H9 (cell line): ENCODE measurements around the gene MCM3AP. TPM values are rescaled to one million over a fixed set of nuclear protein-coding genes. Genes with fewer than 3 reads are reported as not detected.

Source experiments
- DNase-seq: peaks from one replicate; pipeline ENCODE4 v3.0.0-alpha.2; 2017
- H2AFZ ChIP-seq: one replicate; pipeline ENCODE4 v1.6.1; 2013; ENCODE audit warnings: mild to moderate bottlenecking, low read length, control low read depth, moderate library complexity
- H2AK5ac ChIP-seq: 2 replicates; pipeline ENCODE4 v1.6.1; 2013; ENCODE audit warnings: low read length, control low read depth, mixed read lengths; ENCODE audit not compliant: insufficient read length
- H2BK120ac ChIP-seq: one replicate; pipeline ENCODE4 v1.6.1; 2013; ENCODE audit warnings: low read depth, mild to moderate bottlenecking, low read length, control low read depth, inconsistent platforms; ENCODE audit not compliant: poor library complexity, severe bottlenecking
- H2BK12ac ChIP-seq: 2 replicates; pipeline ENCODE4 v1.6.1; 2013; ENCODE audit warnings: low read length, control low read depth, mixed read lengths, low read depth; ENCODE audit not compliant: insufficient read length
- H2BK15ac ChIP-seq: 2 replicates; pipeline ENCODE4 v1.6.1; 2013; ENCODE audit warnings: low read depth, low read length, control low read depth
- H2BK20ac ChIP-seq: one replicate; pipeline ENCODE4 v1.6.1; 2013; ENCODE audit warnings: low read depth, mild to moderate bottlenecking, low read length, control low read depth, inconsistent platforms; ENCODE audit not compliant: poor library complexity, severe bottlenecking
- H2BK5ac ChIP-seq: 2 replicates; pipeline ENCODE4 v1.6.1; 2013; ENCODE audit warnings: low read length, control low read depth, mixed read lengths; ENCODE audit not compliant: insufficient read length
- H3K14ac ChIP-seq: 2 replicates; pipeline ENCODE4 v1.6.1; 2013; ENCODE audit warnings: low read length, control low read depth; ENCODE audit not compliant: insufficient read depth
- H3K18ac ChIP-seq: 2 replicates; pipeline ENCODE4 v1.6.1; 2013; ENCODE audit warnings: low read depth, mild to moderate bottlenecking, mixed read lengths, low read length, control low read depth; ENCODE audit not compliant: insufficient read length
- H3K23ac ChIP-seq: 2 replicates; pipeline ENCODE4 v1.6.1; 2013; ENCODE audit warnings: low read length, control low read depth, mixed read lengths, low read depth; ENCODE audit not compliant: insufficient read length
- H3K23me2 ChIP-seq: 2 replicates; pipeline ENCODE4 v1.6.1; 2013; ENCODE audit warnings: low read depth, mild to moderate bottlenecking, mixed read lengths, low read length, control low read depth; ENCODE audit not compliant: insufficient read length, poor library complexity, severe bottlenecking
- H3K27ac ChIP-seq: 2 replicates; pipeline ENCODE4 v1.5.1; 2013; ENCODE audit warnings: low read length, control low read depth, mixed read lengths, low read depth; ENCODE audit not compliant: insufficient read length
- H3K27me3 ChIP-seq: 2 replicates; pipeline ENCODE4 v1.6.1; 2013; ENCODE audit warnings: low read length, control low read depth, inconsistent platforms; ENCODE audit not compliant: insufficient read depth
- H3K4ac ChIP-seq: 2 replicates; pipeline ENCODE4 v1.6.1; 2013; ENCODE audit warnings: low read depth, mild to moderate bottlenecking, control low read depth, inconsistent platforms, low read length, moderate library complexity
- H3K4me1 ChIP-seq: 2 replicates; pipeline ENCODE4 v1.6.1; 2013; ENCODE audit warnings: low read length, control low read depth, inconsistent platforms; ENCODE audit not compliant: insufficient read depth
- H3K4me2 ChIP-seq: 2 replicates; pipeline ENCODE4 v1.6.1; 2013; ENCODE audit warnings: low read length, control low read depth, mixed read lengths; ENCODE audit not compliant: insufficient read length, insufficient read depth
- H3K56ac ChIP-seq: 2 replicates; pipeline ENCODE4 v1.6.1; 2013; ENCODE audit warnings: low read depth, mild to moderate bottlenecking, mixed read lengths, low read length, control low read depth; ENCODE audit not compliant: insufficient read length
- H3K79me1 ChIP-seq: 2 replicates; pipeline ENCODE4 v1.6.1; 2013; ENCODE audit warnings: low read depth, mild to moderate bottlenecking, moderate library complexity, low read length, control low read depth, inconsistent platforms; ENCODE audit not compliant: insufficient read depth, poor library complexity, severe bottlenecking
- H3K79me2 ChIP-seq: 2 replicates; pipeline ENCODE4 v1.6.1; 2013; ENCODE audit warnings: low read length, control low read depth, inconsistent platforms; ENCODE audit not compliant: insufficient read depth
- H3K9ac ChIP-seq: 2 replicates; pipeline ENCODE4 v1.6.1; 2013; ENCODE audit warnings: low read length, control low read depth, mixed read lengths; ENCODE audit not compliant: insufficient read length; ENCODE audit errors: extremely low read depth
- H3K9me3 ChIP-seq: one replicate; pipeline ENCODE4 v1.6.1; 2013; ENCODE audit warnings: low read depth, low read length, inconsistent platforms; ENCODE audit not compliant: control insufficient read depth
- H3T11ph ChIP-seq: one replicate; pipeline ENCODE4 v1.6.1; 2013; ENCODE audit warnings: mild to moderate bottlenecking, low read length, control low read depth, inconsistent platforms
- H4K20me1 ChIP-seq: one replicate; pipeline ENCODE4 v1.6.1; 2013; ENCODE audit not compliant: control insufficient read depth, insufficient read length, insufficient read depth
- H4K5ac ChIP-seq: 2 replicates; pipeline ENCODE4 v1.6.1; 2013; ENCODE audit warnings: low read depth, mild to moderate bottlenecking, mixed read lengths, low read length, control low read depth; ENCODE audit not compliant: insufficient read length
- H4K8ac ChIP-seq: replicated peaks from 2 replicates; pipeline ENCODE4 v1.6.1; 2013; ENCODE audit warnings: low read length, control low read depth, mixed read lengths, low read depth; ENCODE audit not compliant: insufficient read length
- H4K91ac ChIP-seq: 2 replicates; pipeline ENCODE4 v1.6.1; 2013; ENCODE audit warnings: low read depth, mild to moderate bottlenecking, moderate library complexity, mixed read lengths, low read length, control low read depth; ENCODE audit not compliant: insufficient read length
- H3K27ac Mint-ChIP-seq, 3 experiments: 2 replicates in 2 of 3; 3 replicates in 1 of 3; pipeline ENCODE4 v1.8.0; 2020 to 2021; ENCODE audit warnings: mixed read lengths in 3 of 3, mild to moderate bottlenecking in 1 of 3, moderate library complexity in 1 of 3
- H3K27me3 Mint-ChIP-seq: 2 replicates; pipeline ENCODE4 v1.8.0; 2021; ENCODE audit warnings: low read depth, mild to moderate bottlenecking, moderate library complexity, mixed read lengths
- H3K36me3 Mint-ChIP-seq, 3 experiments: 2 replicates in 2 of 3; 3 replicates in 1 of 3; pipeline ENCODE4 v1.8.0; 2020 to 2021; ENCODE audit warnings: low read depth in 3 of 3, mixed read lengths in 3 of 3; ENCODE audit not compliant: insufficient read depth in 1 of 3
- H3K4me1 Mint-ChIP-seq, 2 experiments: 2 replicates each; pipeline ENCODE4 v1.8.0; 2020; ENCODE audit warnings: mixed read lengths in 2 of 2
- H3K4me3 Mint-ChIP-seq, 2 experiments: 2 replicates in 1 of 2; 3 replicates in 1 of 2; pipeline ENCODE4 v1.8.0; 2020 to 2021; ENCODE audit warnings: mild to moderate bottlenecking in 2 of 2, mixed read lengths in 2 of 2, moderate library complexity in 1 of 2
- H3K9me3 Mint-ChIP-seq, 2 experiments: 2 replicates in 1 of 2; 3 replicates in 1 of 2; pipeline ENCODE4 v1.8.0; 2020; ENCODE audit warnings: mild to moderate bottlenecking in 2 of 2, mixed read lengths in 2 of 2, moderate library complexity in 1 of 2
- CTCF ChIP-seq: fragments of 200-600 bp; sonication (generic); conservative IDR thresholded peaks from 3 replicates; pipeline ENCODE4 v1.8.0; 2021; ENCODE audit warnings: antibody characterized with exemption, mild to moderate bottlenecking
- WGBS: extraction: QIAGEN DNeasy Blood & Tissue Kit; methylation state at CpG from one replicate; pipeline ENCODE4 v1.1.7; 2013; ENCODE audit warnings: missing lambda C conversion rate, low lambda C conversion rate, mixed read lengths; ENCODE audit not compliant: insufficient read length; ENCODE audit errors: extremely low coverage; 5-methylcytosine and 5-hydroxymethylcytosine counted together
- total RNA-seq: library from RNA; stranded (reverse); gene quantifications from 2 replicates; pipeline ENCODE4 v1.2.1, GENCODE V29; 2021

The MCM3AP gene
- total RNA-seq, 1 experiment from 2014 or later: 124 TPM

- H3K27me3 Mint-ChIP-seq: no peaks in the 10 kb centered on the region
- no peak for DNase-seq
Measured at GRCh38 chr21:46210378-46211136, 74.9 kb downstream of the MCM3AP start.

More at GRCh38 chr21:46210378-46211136, 74.9 kb downstream of the MCM3AP start:
- Histone ChIP-seq H3K4me2 (no peak overlapping the region), H3K4ac (no peak overlapping the region), H3K27ac (no peak overlapping the region), H3K4me1 (no peaks in the 10 kb centered on the region), H3K14ac (no peak overlapping the region; the same call in 1 of the 2 replicates), H3K23me2 (no peaks in the 10 kb centered on the region), H3K9me3 (no peaks in the 10 kb centered on the region), H3K23ac (no peak overlapping the region), H4K5ac (no peak overlapping the region), H3T11ph (no peak overlapping the region), H2BK15ac (no peak overlapping the region), H2BK5ac (no peak overlapping the region), H4K91ac (no peak overlapping the region), H3K9ac (no peak overlapping the region), H2BK120ac (no peak overlapping the region), H2AFZ (no peak overlapping the region), H2AK5ac (no peak overlapping the region), H2BK20ac (no peak overlapping the region), H3K18ac (no peak overlapping the region), H3K79me2 (no peaks in the 10 kb centered on the region), H4K20me1 (no peaks in the 10 kb centered on the region), H3K56ac (no peak overlapping the region), H4K8ac (no peak overlapping the region), H3K27me3 (no peaks in the 10 kb centered on the region), H2BK12ac (no peak overlapping the region), H3K79me1 (no peaks in the 10 kb centered on the region)
- Mint-ChIP-seq H3K4me3 (no peak overlapping the region), H3K9me3 (no peaks in the 10 kb centered on the region), H3K27ac (peak overlapping the region in 1 of 3 experiments; percentile 28; a peak in 1 of 7 replicates), H3K4me1 (no peaks in the 10 kb centered on the region), H3K36me3 (peaks cover 17 to 49% (median 35%) of the 10 kb centered on the region in 3 experiments)
- peak; percentile 35; the same call in 1 of the 3 replicates for TF ChIP-seq CTCF
- no CpG with 5 or more reads among the region's 16 CpGs for WGBS
